CD1c-positive myeloid dendritic cell (primary cell): ENCODE results near the gene HAL.

Experiments
- DNase-seq: peaks from one replicate; pipeline ENCODE4 v3.0.0-alpha.2; 2016; ENCODE audit errors: extremely low spot score

The HAL gene, protein sequence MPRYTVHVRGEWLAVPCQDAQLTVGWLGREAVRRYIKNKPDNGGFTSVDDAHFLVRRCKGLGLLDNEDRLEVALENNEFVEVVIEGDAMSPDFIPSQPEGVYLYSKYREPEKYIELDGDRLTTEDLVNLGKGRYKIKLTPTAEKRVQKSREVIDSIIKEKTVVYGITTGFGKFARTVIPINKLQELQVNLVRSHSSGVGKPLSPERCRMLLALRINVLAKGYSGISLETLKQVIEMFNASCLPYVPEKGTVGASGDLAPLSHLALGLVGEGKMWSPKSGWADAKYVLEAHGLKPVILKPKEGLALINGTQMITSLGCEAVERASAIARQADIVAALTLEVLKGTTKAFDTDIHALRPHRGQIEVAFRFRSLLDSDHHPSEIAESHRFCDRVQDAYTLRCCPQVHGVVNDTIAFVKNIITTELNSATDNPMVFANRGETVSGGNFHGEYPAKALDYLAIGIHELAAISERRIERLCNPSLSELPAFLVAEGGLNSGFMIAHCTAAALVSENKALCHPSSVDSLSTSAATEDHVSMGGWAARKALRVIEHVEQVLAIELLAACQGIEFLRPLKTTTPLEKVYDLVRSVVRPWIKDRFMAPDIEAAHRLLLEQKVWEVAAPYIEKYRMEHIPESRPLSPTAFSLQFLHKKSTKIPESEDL

DNA sequence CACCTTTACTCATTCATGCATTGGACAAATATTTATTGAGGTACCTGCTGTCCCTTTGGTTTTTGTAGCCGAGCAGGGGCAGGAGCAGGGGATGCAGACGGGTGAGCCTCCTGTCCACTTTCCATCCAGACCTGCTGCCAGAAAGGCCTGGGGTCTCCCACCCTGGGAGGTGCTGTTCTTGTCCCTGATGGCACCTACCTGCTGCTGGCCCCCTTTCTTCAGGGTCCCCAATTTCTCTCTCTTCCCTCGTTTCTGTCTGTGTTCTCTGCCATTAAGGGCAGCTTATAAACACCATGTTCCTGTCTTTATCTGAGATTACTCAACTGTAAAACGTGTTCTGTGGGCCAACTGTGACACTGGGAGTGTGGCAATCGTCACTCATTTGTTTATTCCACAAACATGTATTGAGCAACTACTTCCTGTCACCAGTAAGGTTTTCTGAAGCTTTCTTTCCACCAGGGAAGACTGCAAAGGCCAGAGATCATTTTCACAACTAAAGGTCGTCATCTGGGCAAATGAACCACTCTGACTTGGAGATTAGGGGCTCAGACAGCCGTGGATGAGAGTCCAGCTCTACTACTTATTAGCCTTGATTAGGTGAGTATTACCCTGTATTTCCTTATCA is at the start of gene HAL:
Gene HAL (minus strand): TSS at position 311 of the 625 bp plus-strand sequence. CDS start 434 bp downstream, outside the sequence.
- peak; percentile 76 for DNase-seq

DNA sequence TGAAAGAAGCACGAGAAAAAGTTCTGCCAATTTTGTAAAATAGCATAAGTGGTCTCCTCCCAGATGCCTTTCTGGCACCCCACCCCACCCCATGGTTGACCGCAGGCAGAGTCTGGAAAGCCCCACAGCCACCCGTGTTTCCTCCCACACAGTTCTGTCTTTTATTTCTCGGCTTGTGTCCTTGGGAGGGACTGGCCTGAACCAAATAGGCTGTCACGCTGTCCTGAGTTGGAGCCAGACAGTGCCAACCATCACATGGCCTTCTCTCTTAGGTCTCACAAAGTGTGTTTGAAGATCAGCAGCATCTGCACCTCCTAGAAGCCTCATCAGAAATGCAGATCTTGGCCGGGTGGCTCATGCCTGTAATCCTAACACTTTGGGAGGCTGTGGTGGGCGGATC is 49.4 kb upstream of the HAL start:
- peak; percentile 56 for DNase-seq

DNA sequence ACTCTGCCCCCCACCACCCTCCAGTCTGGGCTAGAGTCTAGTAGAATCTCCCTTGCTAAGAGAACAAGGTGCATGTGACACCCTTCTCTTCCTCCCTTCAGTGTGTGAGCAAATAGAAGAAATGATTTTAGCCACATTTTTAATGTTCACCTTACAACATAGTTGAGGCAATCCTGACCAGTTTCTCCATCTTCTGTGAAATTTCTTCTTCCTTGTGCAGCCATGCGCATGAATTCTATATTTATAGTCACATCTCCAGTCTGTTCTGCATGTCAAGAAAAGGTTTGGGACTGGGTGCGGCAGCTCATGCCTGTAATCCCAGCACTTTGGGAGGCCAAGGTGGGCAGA is 48.8 kb upstream of the HAL start:
- peak; percentile 33 for DNase-seq

- peak; percentile 62 for DNase-seq
Measured at GRCh38 chr12:96044017-96044942, 48.1 kb upstream of the HAL start.

- DNase-seq = no peak
Measured at GRCh38 chr12:96041181-96041580, 45.0 kb upstream of the HAL start.

GRCh38 chr12:96040305-96041133 is 44.4 kb upstream of the HAL start:
- DNase-seq = no peak

DNA sequence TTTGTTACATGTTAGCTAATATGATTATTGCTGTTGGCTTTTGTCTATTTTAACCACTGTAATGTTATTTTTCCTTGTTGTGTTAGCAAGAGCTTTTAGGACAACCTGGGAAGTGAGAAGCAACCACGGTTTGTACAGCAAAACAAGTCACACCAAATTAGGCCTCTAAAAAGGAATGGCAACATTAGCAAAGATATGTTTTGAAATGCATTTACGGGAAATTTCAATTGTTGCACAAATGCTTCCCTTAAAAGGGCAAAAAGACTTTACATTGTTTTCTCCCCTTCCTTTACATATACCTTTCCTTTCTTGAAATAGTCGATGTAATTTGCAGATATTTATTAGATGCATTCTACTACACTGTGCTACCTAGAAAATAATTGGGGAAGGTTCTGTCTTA is 43.4 kb upstream of the HAL start:
- DNase-seq = no peak

- no peak for DNase-seq
Measured at GRCh38 chr12:96036765-96037455, 40.8 kb upstream of the HAL start.

DNA sequence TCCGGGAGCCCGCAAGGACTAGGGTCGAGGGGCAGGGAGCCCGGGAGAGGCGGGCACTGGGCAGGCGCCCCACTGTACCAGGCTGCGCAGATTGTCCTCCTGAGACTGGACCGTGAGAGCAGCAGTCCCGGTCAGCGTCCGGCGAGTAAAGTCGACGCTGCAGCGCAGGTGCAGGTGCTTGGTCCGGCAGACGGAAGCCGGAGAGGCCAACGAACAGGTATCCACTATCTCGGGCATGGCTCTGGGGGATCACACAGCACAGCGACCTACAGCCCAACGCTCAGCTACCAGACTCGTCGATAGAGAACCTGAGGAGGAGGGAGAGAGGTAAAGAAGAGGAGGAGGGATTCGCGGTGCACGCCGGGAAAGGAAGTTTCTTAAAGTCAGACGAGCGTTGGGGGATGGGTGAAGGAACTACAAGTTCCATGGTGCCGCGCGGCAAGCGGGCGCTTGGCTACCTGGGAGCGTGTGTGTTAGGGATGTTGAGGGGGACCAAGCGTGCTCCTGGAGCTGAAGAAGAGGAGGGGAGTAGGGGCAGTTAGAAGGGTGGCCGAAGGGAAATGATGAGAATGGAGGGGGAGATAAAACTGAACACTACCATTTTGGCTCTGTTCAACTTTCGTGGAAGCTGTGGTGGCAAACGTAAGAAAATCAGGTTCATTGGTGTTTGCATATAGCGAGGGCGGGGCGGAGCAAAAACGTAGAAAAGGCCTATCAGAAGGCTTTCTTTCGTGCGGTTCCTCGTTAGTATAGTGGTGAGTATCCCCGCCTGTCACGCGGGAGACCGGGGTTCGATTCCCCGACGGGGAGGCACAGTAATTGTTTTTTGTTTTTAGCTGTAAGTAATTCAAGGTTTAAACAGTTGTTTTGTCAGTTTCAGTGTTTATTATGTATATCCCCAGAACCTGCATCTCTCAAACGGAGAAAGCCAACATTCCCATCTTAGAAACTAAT is 39.4 kb upstream of the HAL start, which contains the start of gene LTA4H:
Gene LTA4H (minus strand): TSS at position 305 of the 954 bp plus-strand sequence. CDS start 68 bp downstream, at position 237.
- DNase-seq = peak; percentile 97

- peak; percentile 18 for DNase-seq
Measured at GRCh38 chr12:96034621-96035282, 38.6 kb upstream of the HAL start.

DNA sequence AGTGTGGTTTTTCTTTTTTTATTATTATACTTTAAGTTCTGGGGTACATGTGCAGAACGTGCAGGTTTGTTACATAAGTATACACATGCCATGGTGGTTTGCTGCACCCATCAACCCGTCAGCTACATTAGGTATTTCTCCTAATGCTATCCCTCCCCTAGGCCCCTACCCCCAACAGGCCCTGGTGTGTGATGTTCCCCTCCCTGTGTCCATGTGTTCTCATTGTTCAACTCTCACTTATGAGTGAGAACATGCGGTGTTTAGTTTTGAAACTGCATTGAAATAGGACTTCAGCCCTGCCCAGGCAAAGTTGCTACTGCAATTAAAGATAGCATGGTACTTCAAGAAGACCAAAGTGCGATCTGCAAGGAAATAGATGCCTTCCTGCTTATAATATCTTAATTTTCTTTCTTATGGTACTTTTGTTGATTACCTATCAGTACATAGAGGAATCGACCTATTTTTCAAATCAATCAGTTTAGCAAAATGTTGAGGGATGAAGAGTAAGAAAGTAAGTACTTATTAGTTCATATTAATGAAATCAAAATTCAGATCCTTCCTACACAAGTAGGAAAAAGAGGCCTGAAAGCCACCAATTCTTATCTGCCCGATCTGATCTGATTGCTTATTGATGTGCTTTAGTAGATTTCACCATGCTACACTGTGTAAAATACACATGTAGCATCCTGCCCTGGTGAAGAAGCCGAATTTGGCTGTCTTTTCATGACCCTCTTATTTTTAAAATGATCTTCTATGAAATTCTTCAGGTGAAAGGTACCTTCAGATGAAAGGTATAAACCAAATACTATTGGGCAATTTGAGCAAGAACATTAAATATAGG is 37.6 kb upstream of the HAL start:
- DNase-seq = no peak

DNA sequence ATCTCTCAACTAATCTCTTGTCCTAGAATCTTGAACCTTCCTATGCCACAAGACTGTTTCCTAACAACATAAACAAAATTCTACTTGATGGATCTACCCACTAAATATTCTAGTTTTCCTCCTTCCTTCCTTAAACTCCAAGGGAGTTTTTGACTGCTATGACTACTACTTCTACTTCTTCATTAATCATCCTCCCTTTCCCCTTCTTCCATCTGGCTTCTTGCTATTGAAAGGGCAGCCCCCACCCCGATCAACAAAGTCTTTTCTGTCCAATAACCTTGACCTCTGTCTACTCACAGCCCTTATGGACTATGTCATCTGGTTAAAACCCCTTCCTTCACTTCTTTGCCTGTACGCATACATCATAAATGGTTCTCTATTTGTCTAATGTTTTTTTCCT is 33.7 kb upstream of the HAL start:
- peak; percentile 33 for DNase-seq

DNA sequence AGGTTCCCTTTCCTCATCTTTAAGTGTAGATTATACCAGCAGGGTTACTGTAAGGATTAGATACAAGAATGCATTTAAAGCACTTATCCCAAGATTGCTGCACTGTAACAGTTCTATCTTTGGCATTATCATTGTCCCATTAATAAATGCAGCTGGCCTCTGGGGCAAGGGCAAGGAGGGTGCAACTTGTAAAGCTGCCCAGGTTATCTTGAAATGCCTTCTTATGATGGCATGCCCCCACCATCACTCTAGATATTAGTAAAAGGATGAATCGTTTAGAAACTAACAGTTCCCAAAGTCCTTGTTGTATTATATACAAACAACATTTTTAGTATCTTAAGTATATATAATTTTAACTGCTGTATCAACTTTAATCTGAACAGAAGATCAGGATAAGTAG is 32.4 kb upstream of the HAL start:
- no peak for DNase-seq

- no peak for DNase-seq
Measured at GRCh38 chr12:96026331-96026730, 30.2 kb upstream of the HAL start.

GRCh38 chr12:96025518-96025917 is 29.4 kb upstream of the HAL start:
- no peak for DNase-seq

DNA sequence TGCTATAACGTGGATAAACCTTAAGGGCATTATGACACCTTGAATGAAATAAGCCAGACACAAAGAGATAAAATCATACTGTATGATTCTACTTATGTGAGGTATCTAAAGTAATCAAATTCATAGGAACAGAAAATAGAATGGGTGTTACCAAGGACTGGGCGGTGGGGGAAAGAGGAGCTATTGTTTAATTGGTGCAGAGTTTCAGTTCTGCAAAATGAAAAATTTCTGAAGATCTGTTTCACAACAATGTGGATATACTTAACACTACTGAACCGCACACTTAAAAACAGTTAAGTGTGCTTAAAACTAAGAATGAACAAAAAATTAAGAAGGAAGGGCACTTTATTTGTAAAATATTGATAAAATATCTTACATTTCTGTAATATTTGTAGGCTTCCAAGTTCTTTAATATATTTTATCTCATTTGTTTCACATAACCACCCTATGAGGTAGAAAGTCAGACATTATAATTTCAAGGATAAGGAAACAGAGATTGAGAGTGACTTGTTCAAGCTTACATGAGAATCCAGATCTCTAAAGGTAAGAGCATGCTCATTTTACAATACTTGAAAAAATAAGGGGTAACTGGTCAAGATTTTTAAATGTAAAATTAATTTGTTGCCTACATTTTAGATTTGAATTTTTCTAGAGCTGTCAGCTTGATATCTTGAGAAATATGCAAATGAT is 24.3 kb upstream of the HAL start:
- DNase-seq = peak; percentile 86

GRCh38 chr12:96015672-96016071 is 19.5 kb upstream of the HAL start:
- peak; percentile 38 for DNase-seq
